SKM-1 treated with dmso at 0.1 percent for 144 hours (cell line): ENCODE measurements around the gene PRDM16.

ENCODE experiments used
- DNase-seq: peaks from one replicate; lab custom pipeline; 2025; ENCODE audit not compliant: unreplicated experiment; lab: John Stamatoyannopoulos, UW

The PRDM16 gene

GRCh38 chr1:3454811-3455618 is 386.0 kb downstream of the PRDM16 start:
- DNase-seq, result peak; percentile 27

DNA sequence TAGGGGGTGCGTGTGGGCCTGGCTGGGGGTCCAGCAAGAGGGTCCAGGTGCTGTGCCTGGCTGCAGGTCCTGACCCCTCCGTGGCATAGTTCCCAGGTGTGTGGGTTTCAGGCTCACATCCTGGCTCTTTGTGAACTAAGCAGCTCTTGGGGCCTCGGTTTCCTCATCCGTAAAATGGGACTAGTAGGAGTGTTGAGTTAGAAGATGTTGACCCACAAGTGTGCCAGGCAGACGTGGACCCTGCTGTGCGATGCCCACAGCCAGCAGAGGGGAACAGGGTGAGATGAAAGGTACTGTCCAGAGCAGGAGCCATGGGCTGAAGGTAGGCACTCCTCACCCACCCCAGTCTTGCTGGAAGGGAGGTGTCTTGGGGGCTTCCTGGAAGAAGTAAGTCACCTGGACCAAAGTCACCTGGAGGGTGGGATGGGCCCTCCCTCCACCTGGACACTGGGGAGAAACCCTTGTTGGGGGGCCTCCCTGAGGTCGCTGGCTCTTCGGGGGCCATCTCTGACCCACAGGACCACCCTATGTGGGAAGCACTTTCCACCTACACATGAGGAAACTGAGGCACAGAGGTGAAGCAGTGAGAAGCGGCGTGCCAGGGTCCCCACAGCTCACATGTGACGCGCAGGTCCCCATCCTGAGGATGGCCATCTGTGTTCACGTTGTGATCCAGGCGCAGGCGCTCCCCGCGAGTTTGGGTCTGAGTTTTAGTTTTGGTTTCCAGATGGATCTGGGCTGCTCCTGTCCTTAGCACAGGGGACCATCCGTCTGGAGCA is 386.9 kb downstream of the PRDM16 start:
- DNase-seq, result no peak

DNA sequence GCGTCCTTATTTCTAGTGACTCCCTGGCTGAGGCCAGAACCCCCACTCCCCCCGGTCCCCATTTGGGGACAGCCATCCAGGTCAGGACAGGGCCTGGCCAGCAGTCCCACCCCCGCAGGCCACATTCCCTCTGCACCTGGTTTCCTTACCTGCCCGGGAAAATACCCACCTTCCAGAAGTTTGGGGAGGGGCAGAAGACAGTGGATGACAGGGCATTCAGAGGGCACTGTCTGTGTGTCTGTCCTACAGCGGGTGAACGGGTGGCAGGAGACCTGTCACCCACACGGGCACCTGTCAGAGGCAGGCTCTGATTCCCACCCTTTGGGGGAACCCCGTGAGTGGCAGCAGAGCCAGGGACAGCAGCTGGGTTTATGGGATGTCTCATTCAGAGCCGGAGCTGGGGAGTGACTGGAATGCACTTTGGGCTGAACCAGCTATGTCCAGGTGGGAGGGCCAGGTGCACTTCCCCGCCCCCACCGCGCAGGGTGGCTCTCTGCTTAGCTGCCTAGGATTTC is 387.5 kb downstream of the PRDM16 start:
- DNase-seq, result no peak

GRCh38 chr1:3456964-3457909 is 388.2 kb downstream of the PRDM16 start:
- no peak for DNase-seq

GRCh38 chr1:3457910-3458883 is 389.2 kb downstream of the PRDM16 start:
- no peak for DNase-seq

- no peak for DNase-seq
Observed at GRCh38 chr1:3459051-3459908, 390.3 kb downstream of the PRDM16 start.

DNA sequence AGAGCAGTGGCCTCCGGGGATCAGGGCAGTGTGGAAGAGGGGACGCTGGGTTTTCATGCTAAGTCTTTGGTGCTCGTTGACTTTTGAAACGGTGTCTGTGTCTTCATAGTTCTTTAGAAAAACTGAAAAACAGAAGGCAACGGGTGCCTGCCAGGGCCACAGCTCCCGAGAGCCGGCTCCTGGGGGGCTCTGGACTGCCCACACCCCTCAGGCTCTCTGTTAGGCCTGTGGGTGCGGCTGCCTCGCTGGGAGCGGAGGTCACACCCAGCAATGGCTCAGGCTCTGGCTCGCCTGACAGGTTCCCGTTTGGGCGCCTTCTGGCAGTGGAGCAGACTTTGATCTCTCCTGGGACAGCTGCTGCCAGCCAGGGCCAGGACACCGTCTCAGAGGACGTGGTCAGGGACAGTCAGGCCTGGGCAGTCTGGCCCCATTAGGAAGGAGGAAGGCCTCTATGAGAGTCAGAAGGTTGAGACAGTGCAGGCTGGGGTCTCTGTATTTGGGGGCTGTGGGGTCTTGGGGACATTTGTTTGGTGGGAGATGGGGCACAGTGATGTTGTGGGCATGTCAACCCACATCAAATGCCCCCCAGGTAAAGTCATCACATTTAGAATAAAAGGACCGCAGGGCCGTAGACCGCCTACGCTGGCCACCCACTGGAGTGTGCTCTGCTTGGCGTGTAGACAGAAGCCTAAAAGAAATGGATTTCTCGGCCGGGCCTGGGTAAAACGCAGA is 391.1 kb downstream of the PRDM16 start:
- DNase-seq, result no peak

DNA sequence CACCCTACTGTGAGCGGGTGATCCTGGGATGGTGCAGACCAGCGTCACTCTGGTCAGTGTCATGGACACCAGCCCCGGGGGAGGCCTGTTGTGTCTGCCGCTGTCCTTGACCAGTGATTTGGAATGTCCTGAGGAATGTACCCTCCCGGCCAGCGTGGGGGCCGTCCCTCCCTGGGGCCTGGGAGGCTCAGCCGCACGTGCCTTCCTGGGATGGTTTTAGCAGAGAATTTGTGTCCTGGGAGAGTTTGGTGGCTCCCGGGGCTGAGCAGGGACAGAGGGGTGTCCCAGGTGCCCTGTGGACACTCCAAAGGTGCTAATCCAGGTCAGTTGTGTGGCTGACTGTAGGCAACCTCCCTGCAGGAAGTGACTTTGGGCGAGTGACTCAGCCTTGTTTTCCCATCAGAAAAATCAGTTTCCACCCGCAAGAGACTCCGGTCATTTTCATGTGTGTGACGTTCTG is 391.7 kb downstream of the PRDM16 start:
- no peak for DNase-seq

GRCh38 chr1:3461238-3461933 is 392.4 kb downstream of the PRDM16 start:
- DNase-seq, result no peak

DNA sequence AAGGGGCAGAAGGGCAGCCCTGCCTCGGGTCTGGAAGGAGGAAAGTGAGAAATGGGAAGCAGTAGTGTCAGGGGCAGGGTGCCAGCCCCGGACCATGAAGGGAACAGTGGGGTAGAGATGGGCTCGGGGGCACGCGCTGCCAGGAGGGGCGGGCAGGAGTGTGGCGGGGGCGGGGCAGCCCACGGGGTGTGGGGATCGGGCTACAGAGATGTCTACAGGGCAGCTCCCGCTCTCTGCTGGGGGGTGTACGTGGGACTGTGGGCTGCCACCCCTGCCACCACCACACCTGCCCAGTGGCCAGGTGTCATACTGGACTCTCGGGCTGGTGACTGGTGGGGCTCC is 392.9 kb downstream of the PRDM16 start:
- no peak for DNase-seq

- DNase-seq, result no peak
Observed at GRCh38 chr1:3462356-3463012, 393.5 kb downstream of the PRDM16 start.

GRCh38 chr1:3463013-3463385 is 394.0 kb downstream of the PRDM16 start:
- DNase-seq, result no peak

- no peak for DNase-seq
Observed at GRCh38 chr1:3463408-3463863, 394.4 kb downstream of the PRDM16 start.

GRCh38 chr1:3463891-3464648 is 395.1 kb downstream of the PRDM16 start:
- no peak for DNase-seq

- no peak for DNase-seq
Observed at GRCh38 chr1:3464649-3465025, 395.6 kb downstream of the PRDM16 start.
